HuH-7.5 (cell line): ENCODE measurements around the gene SRC.

Experiments
- DNase-seq: peaks from one replicate; pipeline ENCODE4 v3.0.0; 2011; ENCODE audit warnings: low spot score

SRC gene

DNA sequence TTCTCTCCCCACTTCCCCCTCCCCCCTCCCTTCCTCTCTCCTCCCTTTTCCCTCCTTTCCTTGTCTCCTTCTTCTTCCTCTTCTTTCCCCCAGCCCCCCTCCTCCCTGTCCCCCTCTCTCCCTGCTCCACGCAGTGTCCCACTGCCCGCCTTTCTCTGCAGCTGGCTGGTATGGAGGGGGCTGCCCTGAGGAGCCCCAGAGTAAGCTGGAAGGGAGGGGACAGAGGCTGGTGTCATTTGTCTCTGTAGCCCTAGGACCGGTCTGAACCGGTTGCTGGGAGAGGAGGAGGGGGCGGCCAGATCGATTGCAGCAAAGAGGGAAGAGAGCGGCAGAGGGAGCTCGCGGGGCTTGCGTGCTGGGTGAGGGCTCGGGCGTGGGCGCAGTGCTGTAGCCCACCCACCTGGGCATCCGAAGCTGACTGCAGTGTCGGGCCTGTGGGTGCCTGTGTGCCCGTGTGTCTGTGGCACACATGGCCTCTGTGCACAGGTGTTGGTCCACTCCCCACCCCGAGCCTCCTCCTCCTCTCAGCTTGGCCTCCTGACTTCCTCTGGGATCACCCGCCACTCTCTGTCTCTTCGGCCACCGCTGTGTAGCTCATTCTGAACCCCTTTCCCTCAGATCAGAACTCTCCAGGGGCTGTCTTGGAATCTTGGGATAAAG is 50.6 kb downstream of the SRC start:
- DNase-seq, result no peak

DNA sequence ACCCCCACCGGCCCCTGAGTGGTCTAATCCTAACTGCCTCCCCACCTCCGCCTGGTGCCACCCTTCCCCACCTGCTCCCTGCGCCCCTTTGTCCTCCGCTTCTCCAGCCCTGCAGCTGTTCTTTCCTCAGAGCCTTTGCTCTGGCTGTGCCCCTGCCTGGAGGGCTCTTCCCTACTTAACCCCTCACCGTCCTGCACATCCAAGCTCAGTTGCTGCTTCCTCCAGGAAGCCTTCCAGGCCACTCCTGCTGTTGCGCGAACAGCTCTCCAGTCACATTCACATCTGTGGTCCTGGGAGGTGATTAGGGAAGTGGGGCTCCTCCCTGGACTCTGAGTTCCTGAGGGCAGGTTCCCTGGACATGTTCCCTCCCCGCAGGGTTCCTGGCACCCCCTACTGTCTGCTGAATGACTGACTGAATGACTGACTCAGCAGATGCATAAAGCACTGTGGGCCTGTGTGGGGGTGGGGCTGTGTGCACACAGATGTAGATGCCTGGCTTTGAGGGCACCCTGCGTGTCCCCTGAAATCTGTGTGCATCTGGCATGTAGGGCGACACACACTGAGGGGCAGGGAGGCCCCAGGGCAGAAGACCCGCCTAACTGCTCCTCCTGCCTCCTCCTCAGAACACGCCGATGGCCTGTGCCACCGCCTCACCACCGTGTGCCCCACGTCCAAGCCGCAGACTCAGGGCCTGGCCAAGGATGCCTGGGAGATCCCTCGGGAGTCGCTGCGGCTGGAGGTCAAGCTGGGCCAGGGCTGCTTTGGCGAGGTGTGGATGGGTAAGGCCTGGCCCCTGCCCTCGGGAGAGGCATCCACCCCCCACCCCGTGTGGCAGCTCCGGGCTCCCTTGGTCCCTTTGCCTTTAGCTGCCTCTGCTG is 51.4 kb downstream of the SRC start:
- DNase-seq, result no peak

DNA sequence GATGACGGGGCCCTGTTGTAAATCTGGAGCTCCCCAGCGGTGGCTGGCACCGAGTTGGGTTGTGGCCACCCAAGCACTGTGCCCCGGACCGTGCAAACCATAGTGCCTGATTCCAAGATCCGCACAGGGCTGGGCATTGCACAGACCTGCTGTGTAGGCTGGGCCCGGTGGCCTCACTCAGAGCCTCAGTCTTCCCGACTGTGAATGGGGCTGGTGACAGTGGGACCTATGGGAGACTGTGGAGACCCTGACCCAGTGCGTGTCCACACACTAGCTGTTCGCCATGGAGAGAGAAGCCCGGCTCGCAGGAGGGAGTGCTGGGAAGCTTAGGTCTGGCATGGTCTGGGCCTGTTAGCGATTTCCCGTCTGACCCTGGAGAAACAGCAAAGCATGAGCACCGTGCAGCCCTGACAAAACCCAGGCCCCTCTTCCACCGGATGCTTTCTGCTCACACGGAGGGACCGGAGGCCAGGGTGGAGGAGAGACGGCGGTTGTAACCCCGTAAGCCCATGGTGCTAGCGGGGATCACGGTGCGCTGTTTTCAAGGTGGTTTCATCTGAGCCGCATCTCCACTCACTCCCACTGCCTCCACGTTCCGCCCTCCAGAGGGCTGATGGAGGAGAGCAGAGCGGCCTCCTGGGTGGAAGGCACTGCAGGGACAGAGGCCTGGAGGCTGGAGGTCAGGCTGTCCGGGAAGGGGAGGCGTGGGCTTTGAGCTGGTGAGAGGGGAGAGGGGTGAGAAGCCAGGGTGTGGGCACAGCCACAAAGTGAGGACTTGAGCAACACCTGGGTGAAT is 52.2 kb downstream of the SRC start:
- DNase-seq, result no peak

DNA sequence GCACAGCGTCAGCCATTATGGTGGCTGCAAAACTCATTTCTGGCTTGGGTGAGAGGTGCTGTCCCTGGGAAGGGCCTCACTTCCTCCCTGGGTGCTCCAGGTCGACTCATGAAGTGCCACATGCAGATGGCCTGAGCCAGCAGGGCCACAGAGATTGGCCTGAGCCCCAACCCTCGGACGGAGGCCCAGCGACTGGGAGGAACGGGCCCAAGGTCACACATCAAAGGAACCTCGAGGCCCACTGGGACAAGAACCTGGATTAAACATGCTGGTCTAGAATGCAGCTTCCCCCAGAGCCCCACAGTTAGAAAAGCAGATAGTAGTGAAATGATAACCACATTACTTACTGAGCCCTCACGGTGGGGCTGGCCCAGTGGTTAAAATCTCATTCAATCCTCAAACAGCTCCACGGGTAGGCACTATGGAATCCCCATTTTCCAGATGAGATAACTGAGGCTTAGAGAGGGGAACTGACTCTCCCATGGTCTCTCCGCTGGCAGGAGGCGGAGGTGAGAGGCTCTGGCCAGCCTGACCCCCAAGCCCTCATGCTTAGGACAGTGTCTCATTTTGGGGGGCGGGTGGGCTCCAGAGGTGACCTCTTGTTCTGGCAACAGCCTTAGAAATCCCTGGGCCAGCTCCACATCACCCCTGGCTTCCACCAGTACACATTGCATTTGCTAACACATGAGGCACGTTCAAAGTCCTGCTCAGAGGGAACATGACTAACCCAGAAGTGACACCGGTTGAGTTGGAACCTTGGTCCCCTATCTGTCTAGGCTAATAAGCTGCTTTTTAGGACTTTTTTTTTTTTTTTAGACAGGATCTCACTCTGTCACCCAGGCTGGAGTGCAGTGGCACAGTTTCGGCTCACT is 53.0 kb downstream of the SRC start:
- no peak for DNase-seq

DNA sequence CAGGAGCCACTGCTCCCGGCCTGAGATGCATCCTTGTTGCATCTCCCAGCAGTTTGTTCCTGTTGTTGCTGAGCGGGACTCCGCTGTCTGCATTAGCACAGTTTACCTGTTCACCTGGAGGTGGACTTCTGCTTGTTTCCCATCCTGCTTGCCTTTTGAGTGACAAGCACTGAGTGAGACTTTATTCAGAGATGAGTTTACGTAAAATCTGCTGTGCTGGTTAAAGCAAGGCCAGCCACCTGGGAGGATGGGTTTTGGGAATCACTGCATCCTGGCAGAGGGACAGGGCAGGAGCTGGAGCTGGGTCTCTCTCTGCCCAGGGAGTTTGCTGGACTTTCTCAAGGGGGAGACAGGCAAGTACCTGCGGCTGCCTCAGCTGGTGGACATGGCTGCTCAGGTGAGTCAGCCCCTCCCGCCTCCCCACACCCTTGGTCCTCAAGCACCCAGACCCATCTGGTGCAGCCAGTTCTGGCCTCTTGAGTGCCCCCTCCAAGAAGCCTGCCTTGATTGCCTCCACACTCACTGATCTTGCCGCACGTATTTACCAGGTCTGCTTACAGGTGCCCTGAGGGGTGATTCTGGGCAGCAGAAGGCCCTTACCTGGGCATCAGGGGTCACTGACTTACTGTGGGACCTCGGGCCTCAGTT is 55.5 kb downstream of the SRC start:
- no peak for DNase-seq

DNA sequence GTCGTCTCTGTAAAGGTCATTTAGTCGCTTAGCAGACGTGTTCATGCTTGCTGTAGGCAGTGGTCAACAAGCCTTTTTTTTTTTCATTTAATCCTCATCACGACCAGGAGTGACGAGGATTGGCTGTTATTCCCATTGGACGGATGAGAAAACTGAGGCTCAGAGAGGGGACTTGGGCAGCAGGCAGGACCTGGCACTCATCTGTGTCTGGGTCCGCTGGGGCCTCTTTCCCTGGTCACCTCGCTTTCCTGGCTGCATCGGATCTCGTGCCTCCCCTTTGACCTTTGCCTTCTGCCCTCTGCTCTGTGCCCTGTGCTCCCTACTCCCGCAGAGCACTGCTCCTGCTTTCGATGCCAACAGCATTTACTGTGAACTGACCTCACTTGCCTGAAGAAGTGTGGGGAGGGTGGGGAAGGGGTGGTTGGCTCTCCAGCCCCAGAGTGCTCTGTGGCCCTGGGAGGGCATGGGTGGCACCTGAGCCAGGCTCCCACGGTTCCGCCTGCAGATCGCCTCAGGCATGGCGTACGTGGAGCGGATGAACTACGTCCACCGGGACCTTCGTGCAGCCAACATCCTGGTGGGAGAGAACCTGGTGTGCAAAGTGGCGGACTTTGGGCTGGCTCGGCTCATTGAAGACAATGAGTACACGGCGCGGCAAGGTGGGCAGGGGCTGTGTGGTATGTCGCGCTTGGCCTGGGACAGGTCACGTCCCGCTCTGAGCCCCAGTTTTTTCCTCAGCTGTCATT is 56.2 kb downstream of the SRC start:
- DNase-seq, result no peak

DNA sequence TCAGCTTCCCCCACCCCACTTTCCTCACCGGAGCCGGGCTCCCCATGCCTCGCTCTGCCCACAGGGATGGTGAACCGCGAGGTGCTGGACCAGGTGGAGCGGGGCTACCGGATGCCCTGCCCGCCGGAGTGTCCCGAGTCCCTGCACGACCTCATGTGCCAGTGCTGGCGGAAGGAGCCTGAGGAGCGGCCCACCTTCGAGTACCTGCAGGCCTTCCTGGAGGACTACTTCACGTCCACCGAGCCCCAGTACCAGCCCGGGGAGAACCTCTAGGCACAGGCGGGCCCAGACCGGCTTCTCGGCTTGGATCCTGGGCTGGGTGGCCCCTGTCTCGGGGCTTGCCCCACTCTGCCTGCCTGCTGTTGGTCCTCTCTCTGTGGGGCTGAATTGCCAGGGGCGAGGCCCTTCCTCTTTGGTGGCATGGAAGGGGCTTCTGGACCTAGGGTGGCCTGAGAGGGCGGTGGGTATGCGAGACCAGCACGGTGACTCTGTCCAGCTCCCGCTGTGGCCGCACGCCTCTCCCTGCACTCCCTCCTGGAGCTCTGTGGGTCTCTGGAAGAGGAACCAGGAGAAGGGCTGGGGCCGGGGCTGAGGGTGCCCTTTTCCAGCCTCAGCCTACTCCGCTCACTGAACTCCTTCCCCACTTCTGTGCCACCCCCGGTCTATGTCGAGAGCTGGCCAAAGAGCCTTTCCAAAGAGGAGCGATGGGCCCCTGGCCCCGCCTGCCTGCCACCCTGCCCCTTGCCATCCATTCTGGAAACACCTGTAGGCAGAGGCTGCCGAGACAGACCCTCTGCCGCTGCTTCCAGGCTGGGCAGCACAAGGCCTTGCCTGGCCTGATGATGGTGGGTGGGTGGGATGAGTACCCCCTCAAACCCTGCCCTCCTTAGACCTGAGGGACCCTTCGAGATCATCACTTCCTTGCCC is 57.4 kb downstream of the SRC start:
- no peak for DNase-seq

DNA sequence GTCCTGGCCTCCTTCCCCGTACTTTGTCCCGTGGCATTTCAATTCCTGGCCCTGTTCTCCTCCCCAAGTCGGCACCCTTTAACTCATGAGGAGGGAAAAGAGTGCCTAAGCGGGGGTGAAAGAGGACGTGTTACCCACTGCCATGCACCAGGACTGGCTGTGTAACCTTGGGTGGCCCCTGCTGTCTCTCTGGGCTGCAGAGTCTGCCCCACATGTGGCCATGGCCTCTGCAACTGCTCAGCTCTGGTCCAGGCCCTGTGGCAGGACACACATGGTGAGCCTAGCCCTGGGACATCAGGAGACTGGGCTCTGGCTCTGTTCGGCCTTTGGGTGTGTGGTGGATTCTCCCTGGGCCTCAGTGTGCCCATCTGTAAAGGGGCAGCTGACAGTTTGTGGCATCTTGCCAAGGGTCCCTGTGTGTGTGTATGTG is 58.5 kb downstream of the SRC start:
- DNase-seq, result no peak

DNA sequence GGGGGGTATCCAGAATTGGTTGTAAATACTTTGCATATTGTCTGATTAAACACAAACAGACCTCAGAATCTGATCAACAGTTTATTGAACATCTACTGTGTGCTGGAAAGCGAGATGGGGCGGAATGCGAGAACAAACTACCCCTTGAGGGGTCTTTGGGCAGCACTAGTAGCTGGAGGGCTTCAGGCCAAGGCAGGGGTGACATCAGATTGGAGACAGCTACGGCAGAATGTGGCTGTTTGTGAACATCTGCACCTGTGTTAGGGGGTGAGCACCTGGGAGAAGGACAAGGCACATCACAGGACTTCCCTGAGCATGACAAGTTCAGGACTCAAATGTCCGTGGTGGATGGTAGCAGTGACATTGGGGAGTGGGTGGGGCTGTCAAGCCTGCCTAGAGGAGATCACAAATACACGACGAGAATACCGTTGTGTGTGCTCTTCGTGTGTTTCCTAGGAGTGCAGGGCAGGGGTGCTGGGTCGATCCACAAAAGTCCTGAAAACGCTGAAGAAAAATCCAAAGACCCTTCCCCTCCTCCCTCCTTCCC is 59.5 kb downstream of the SRC start:
- DNase-seq, result no peak

DNA sequence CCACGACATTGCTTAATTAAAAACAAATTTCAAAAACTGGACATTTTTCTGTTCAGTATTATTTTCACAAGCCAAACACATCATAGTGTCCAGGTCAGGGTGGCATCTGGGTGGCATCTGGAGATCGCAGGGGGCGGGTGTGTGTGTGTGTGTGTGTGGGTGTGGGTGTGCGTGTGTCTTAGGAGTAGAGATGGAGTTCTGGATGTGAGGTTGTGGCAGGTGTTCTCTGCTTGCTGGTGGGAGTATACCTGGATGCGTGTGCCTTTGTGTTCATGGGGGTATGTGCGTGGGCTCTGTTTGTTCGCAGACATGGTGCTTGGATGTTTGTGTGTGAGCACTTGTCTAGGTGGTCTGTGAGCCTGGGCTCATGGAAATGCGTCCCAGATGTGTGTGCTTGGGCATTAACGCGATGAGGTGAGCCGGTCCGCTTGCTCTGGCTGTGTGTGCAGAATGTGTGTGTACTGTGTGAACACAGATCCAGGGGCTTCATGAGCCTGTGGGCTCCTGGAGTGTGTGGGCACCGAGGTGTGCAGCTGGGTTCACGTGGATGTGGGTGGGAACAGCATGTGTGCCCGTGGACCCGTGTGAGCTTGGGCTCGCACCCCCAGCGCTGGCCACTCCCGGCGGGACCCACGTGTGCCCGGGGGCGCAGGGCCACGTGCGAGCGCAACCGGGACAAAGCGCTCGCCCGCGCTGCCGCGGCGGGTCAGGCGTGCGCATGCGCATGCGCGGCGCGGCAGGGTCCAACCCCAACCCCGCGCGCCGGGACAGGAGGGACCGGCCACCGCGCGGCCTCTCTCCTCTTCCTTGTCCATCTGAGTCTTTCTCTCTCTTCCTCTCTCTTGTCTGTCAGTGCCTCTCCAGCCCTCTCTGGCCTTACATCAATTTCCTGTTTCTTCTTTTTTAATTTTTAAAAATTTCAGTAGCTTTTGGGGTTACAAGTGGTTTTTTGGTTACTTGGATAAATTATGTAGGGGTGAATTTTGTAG is 60.4 kb downstream of the SRC start:
- DNase-seq, result peak; percentile 91

DNA sequence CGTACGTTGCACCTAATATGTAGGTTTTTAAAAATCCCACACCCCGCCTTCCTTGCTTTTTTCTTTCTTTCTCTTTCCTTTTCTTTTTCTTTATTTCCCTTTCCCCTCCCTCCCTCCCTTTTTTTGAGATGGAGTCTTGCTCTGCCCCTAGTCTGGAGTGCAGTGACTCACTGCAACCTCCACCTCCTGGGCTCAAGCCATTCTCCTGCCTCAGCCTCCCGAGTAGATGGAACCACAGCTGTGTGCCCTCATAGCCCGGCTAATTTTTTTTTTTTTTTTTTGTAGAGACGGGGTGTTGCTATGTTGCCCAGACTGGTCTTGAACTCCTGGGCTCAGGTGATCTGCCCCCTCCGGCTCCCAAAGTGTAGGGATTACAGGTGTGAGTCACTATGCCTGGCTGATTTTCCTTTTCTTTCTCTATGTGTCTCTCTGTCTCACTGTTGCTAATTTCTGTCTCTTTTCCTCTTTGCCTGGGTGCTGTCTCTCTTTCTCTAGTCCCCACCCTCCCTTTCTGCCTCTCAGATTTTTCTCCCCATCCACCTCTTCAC is 61.2 kb downstream of the SRC start:
- DNase-seq, result no peak

DNA sequence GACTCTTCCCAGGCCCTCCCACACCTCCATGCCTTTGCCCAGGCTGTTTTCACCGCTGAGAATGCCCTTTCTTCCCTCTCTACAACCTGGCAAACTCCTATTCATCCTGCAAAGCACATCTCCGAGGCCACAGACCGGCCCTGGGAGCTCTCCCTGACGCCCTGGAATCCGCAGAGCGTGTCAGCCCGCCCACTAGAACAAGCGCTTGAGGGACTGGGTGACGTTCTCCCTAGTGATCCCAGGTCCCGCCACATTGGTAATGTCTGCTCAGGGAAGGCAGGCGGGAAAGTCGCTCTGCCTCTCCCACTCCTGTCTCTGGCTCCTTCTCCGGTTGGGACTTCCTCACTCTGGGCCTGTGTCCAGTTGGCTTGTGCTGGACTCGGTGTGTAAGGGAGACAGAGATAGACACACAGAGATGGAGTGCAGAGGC is 61.6 kb downstream of the SRC start:
- DNase-seq, result no peak

DNA sequence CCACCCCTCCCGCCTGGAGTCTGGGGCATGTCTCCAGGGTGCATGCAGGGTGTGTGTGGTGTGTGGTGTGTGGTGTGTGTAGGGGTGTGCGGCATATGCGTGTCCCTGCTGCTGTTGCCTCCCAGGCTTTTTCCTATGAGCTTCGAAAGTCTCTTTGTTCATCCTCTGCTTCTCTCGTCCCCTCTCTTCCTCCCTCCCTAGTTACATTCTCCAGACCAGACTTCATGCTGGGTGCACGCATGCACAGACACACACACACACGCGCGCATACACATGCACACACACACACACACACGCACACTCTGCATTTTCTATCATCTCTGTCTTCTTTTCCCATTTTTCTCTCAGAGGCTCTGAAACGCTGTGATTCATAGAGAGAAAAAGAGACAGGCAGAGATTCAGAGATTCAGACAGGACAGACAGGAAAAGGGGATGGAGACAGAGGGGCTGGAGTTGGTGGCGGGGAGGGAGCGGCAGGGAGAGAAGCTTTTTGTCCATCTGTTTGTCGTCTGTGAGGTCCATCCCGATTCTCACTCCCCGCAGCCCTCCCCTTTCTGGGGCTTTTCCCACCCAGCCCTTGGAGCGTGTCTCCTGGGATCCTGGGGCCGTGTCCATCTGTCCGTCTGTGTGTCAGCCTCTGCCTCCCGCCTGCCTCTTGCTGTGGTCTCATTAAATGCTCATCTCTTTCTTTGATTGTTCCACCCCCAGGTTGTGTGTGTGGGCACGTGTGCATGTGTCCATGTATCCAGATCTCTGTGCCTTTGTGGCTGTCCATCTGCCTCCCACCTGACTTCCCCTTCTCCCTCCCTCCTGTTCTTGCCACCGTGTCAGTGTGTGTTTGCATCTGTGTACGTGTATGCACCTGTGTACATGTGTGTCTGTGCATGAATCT is 62.6 kb downstream of the SRC start:
- DNase-seq, result no peak

DNA sequence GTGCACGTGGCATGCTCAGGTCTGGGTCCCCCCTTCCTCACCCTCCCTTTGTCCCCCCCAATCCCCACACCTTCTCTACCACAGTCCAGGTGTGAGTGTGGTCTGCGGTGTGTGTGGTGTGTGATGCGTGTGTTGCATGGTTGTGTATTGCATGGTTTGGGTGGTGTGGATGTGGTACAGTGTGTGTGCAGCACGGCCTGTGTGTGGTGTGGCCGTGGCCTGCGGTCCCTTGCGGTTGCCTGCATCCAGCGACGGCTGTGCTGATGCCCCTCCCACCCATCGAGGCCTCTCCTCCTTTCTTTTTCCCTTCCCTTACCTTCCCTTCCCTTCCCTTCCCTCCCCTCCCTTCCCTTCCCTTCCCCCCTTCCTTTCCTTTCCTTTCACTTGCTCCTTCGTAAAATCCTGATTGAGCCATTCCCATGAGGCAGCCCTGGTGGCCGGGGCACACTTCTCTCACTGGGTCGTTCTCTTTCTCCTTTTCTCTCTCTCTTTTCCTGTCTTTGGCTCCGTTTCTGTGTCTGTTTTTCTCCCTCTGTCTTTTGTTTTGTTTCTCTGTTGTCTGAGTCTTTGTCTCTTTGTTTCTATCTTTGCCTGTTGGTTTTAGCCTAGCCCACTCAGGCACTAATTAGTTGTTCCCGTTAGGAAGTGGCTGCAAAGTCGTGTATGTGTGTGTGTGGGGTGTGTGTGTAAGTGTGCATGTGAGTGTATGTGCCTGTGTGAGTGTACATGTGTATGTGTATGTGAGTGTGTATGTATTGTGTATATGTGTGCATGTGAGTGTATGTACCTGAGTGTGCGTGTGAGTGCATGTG is 65.7 kb downstream of the SRC start:
- no peak for DNase-seq

DNA sequence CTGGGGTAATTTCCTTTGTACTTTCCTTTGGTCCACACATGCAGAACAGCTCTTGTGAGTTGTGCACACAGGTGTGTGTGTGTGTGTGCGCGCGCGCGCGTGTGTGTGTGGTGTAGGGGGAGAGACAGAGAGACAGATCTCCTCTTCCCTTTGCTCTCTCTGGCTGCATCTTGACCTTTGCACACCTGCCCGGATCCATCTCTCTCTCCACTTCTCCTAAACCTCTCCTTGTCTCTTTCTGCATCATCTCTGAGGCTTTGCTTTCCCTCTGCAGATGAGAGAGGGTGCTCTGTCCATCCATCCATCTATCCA is 67.0 kb downstream of the SRC start:
- DNase-seq, result no peak

DNA sequence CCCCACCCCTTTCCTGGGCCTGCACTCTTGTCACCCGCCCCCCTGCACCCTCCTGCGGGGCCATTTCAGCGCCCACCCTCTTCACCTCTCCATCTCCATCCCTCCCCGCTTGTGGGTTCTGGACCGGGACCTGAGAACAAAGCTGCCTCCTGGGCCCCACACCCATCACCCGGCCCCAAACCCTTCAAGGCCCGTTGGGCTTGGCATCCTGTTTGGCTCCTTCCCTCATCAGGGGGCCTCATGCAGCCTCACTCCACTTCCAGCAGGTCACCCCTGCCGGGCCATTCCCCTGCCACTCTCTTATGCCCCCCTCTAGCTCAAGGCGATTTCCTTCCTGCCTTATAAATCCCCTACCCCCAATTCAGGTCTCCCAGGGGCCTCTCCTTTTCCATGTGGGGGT is 67.4 kb downstream of the SRC start:
- DNase-seq, result no peak
